ENCODE results near the gene SDCCAG8. TPM values are rescaled to one million over a fixed set of nuclear protein-coding genes. Genes with fewer than 3 reads are reported as not detected.

SDCCAG8 gene
- total RNA-seq, 1 donor from 2014 or later: 25.4 TPM

- intact Hi-C loops (cut with micrococcal nuclease): no loop called here
- no peaks in the 10 kb centered on the region for H3K9me3 Mint-ChIP-seq
- peaks cover 16% of the 10 kb centered on the region for H3K36me3 Mint-ChIP-seq (ENCODE audit: low read depth)
- no peak for DNase-seq (ENCODE audit: low spot score)
- H3K27ac Mint-ChIP-seq: no peak overlapping the region
- no peak overlapping the region for H3K4me3 Mint-ChIP-seq (ENCODE audit: low read depth)
- no peaks in the 10 kb centered on the region for H3K27me3 Mint-ChIP-seq (ENCODE audit: low read depth)
- peaks cover 7% of the 10 kb centered on the region for H3K4me1 Mint-ChIP-seq (ENCODE audit: low read depth)
These were observed 172.9 kb downstream of the SDCCAG8 start for GRCh38 chr1:243428617-243429342.

GRCh38 chr1:243431591-243431990 lies 175.8 kb downstream of the SDCCAG8 start:
- peaks cover 9% of the 10 kb centered on the region for H3K4me1 Mint-ChIP-seq (ENCODE audit: low read depth)
- H3K36me3 Mint-ChIP-seq (ENCODE audit: low read depth): peaks cover 12% of the 10 kb centered on the region
- intact Hi-C loops (cut with micrococcal nuclease): no loop called here
- no peaks in the 10 kb centered on the region for H3K27me3 Mint-ChIP-seq (ENCODE audit: low read depth)
- no peak for DNase-seq (ENCODE audit: low spot score)
- H3K27ac Mint-ChIP-seq: no peak overlapping the region
- no peak overlapping the region for H3K4me3 Mint-ChIP-seq (ENCODE audit: low read depth)
- no peaks in the 10 kb centered on the region for H3K9me3 Mint-ChIP-seq

- intact Hi-C loops (cut with micrococcal nuclease): no loop called here
- H3K4me3 Mint-ChIP-seq (ENCODE audit: low read depth): no peak overlapping the region
- no peak overlapping the region for H3K27ac Mint-ChIP-seq
- peaks cover 11% of the 10 kb centered on the region for H3K36me3 Mint-ChIP-seq (ENCODE audit: low read depth)
- H3K4me1 Mint-ChIP-seq (ENCODE audit: low read depth): peaks cover 9% of the 10 kb centered on the region
- H3K9me3 Mint-ChIP-seq: no peaks in the 10 kb centered on the region
- DNase-seq (ENCODE audit: low spot score): no peak
- H3K27me3 Mint-ChIP-seq (ENCODE audit: low read depth): no peaks in the 10 kb centered on the region
These were observed 176.3 kb downstream of the SDCCAG8 start for GRCh38 chr1:243432136-243432535.

GRCh38 chr1:243433737-243434370 lies 178.0 kb downstream of the SDCCAG8 start:
- intact Hi-C loops (cut with micrococcal nuclease): no loop called here
- Mint-ChIP-seq H3K36me3 (ENCODE audit: low read depth) (peaks cover 8% of the 10 kb centered on the region), H3K27ac (no peak overlapping the region), H3K4me3 (ENCODE audit: low read depth) (no peak overlapping the region), H3K4me1 (ENCODE audit: low read depth) (peaks cover 9% of the 10 kb centered on the region), H3K9me3 (no peaks in the 10 kb centered on the region), H3K27me3 (ENCODE audit: low read depth) (no peaks in the 10 kb centered on the region)
- DNase-seq (ENCODE audit: low spot score): no peak

- no peak for DNase-seq (ENCODE audit: low spot score)
- Mint-ChIP-seq H3K4me1 (ENCODE audit: low read depth) (peaks cover 9% of the 10 kb centered on the region), H3K36me3 (ENCODE audit: low read depth) (peaks cover 7% of the 10 kb centered on the region), H3K27ac (no peak overlapping the region), H3K9me3 (no peaks in the 10 kb centered on the region), H3K4me3 (ENCODE audit: low read depth) (no peak overlapping the region), H3K27me3 (ENCODE audit: low read depth) (no peaks in the 10 kb centered on the region)
- intact Hi-C loops (cut with micrococcal nuclease): no loop called here
These were observed 178.8 kb downstream of the SDCCAG8 start for GRCh38 chr1:243434594-243434993.

GRCh38 chr1:243435836-243436235 lies 180.0 kb downstream of the SDCCAG8 start:
- intact Hi-C loops (cut with micrococcal nuclease): no loop called here
- no peak for DNase-seq (ENCODE audit: low spot score)
- peaks cover 11% of the 10 kb centered on the region for H3K4me1 Mint-ChIP-seq (ENCODE audit: low read depth)
- no peaks in the 10 kb centered on the region for H3K27me3 Mint-ChIP-seq (ENCODE audit: low read depth)
- H3K27ac Mint-ChIP-seq: no peak overlapping the region
- no peak overlapping the region for H3K4me3 Mint-ChIP-seq (ENCODE audit: low read depth)
- peaks cover 3% of the 10 kb centered on the region for H3K36me3 Mint-ChIP-seq (ENCODE audit: low read depth)
- H3K9me3 Mint-ChIP-seq: no peaks in the 10 kb centered on the region

- DNase-seq (ENCODE audit: low spot score): no peak
- no peaks in the 10 kb centered on the region for H3K9me3 Mint-ChIP-seq
- no peak overlapping the region for H3K4me3 Mint-ChIP-seq (ENCODE audit: low read depth)
- peaks cover 10% of the 10 kb centered on the region for H3K4me1 Mint-ChIP-seq (ENCODE audit: low read depth)
- H3K27me3 Mint-ChIP-seq (ENCODE audit: low read depth): no peaks in the 10 kb centered on the region
- no peak overlapping the region for H3K27ac Mint-ChIP-seq
- peaks cover 3% of the 10 kb centered on the region for H3K36me3 Mint-ChIP-seq (ENCODE audit: low read depth)
- intact Hi-C loops (cut with micrococcal nuclease): no loop called here
These were observed 182.3 kb downstream of the SDCCAG8 start for GRCh38 chr1:243438146-243438545.

- Mint-ChIP-seq H3K36me3 (ENCODE audit: low read depth) (peaks cover 3% of the 10 kb centered on the region), H3K27me3 (ENCODE audit: low read depth) (no peaks in the 10 kb centered on the region)
These were observed 183.0 kb downstream of the SDCCAG8 start for GRCh38 chr1:243438815-243439214.

GRCh38 chr1:243440406-243440805 lies 184.6 kb downstream of the SDCCAG8 start:
- H3K9me3 Mint-ChIP-seq: no peaks in the 10 kb centered on the region
- no peak for DNase-seq (ENCODE audit: low spot score)
- H3K36me3 Mint-ChIP-seq (ENCODE audit: low read depth): peaks cover 3% of the 10 kb centered on the region
- intact Hi-C loops (cut with micrococcal nuclease): no loop called here
- H3K4me1 Mint-ChIP-seq (ENCODE audit: low read depth): peaks cover 4% of the 10 kb centered on the region
- no peak overlapping the region for H3K4me3 Mint-ChIP-seq (ENCODE audit: low read depth)
- H3K27ac Mint-ChIP-seq: no peak overlapping the region
- H3K27me3 Mint-ChIP-seq (ENCODE audit: low read depth): no peaks in the 10 kb centered on the region

More at GRCh38 chr1:243438815-243439214, 183.0 kb downstream of the SDCCAG8 start:
- Mint-ChIP-seq H3K4me1 (ENCODE audit: low read depth) (peaks cover 6% of the 10 kb centered on the region), H3K4me3 (ENCODE audit: low read depth) (no peak overlapping the region), H3K9me3 (no peaks in the 10 kb centered on the region), H3K27ac (no peak overlapping the region)
- intact Hi-C loops (cut with micrococcal nuclease): no loop called here
- no peak for DNase-seq (ENCODE audit: low spot score)

- H3K4me1 Mint-ChIP-seq (ENCODE audit: low read depth): peaks cover 4% of the 10 kb centered on the region
- intact Hi-C loops (cut with micrococcal nuclease): no loop called here
These were observed 185.8 kb downstream of the SDCCAG8 start for GRCh38 chr1:243441601-243442000.

GRCh38 chr1:243443557-243443956 lies 187.7 kb downstream of the SDCCAG8 start:
- H3K27me3 Mint-ChIP-seq (ENCODE audit: low read depth): no peaks in the 10 kb centered on the region
- peaks cover 13% of the 10 kb centered on the region for H3K4me1 Mint-ChIP-seq (ENCODE audit: low read depth)
- DNase-seq (ENCODE audit: low spot score): no peak
- no peak overlapping the region for H3K27ac Mint-ChIP-seq
- no peaks in the 10 kb centered on the region for H3K36me3 Mint-ChIP-seq (ENCODE audit: low read depth)
- intact Hi-C loops (cut with micrococcal nuclease): no loop called here
- H3K9me3 Mint-ChIP-seq: no peaks in the 10 kb centered on the region
- H3K4me3 Mint-ChIP-seq (ENCODE audit: low read depth): no peak overlapping the region

More at GRCh38 chr1:243441601-243442000, 185.8 kb downstream of the SDCCAG8 start:
- Mint-ChIP-seq H3K27me3 (ENCODE audit: low read depth) (no peaks in the 10 kb centered on the region), H3K36me3 (ENCODE audit: low read depth) (peaks cover 3% of the 10 kb centered on the region), H3K4me3 (ENCODE audit: low read depth) (no peak overlapping the region), H3K9me3 (no peaks in the 10 kb centered on the region), H3K27ac (no peak overlapping the region)
- no peak for DNase-seq (ENCODE audit: low spot score)

- Mint-ChIP-seq H3K4me3 (ENCODE audit: low read depth) (no peak overlapping the region), H3K4me1 (ENCODE audit: low read depth) (peaks cover 9% of the 10 kb centered on the region), H3K27me3 (ENCODE audit: low read depth) (no peaks in the 10 kb centered on the region), H3K9me3 (no peaks in the 10 kb centered on the region), H3K27ac (no peak overlapping the region), H3K36me3 (ENCODE audit: low read depth) (no peaks in the 10 kb centered on the region)
- intact Hi-C loops (cut with micrococcal nuclease): no loop called here
- DNase-seq (ENCODE audit: low spot score): no peak
These were observed 191.5 kb downstream of the SDCCAG8 start for GRCh38 chr1:243447347-243447746.

- DNase-seq (ENCODE audit: low spot score): no peak
- Mint-ChIP-seq H3K4me3 (ENCODE audit: low read depth) (no peak overlapping the region), H3K27me3 (ENCODE audit: low read depth) (no peaks in the 10 kb centered on the region), H3K27ac (no peak overlapping the region), H3K9me3 (no peaks in the 10 kb centered on the region), H3K4me1 (ENCODE audit: low read depth) (peaks cover 9% of the 10 kb centered on the region), H3K36me3 (ENCODE audit: low read depth) (no peaks in the 10 kb centered on the region)
- intact Hi-C loops (cut with micrococcal nuclease): no loop called here
These were observed 192.0 kb downstream of the SDCCAG8 start for GRCh38 chr1:243447844-243448243.

Measured in activated T-helper 2 cell treated with anti-CD3 and anti-CD28 coated beads, Interferon-gamma antibody, Interleukin-2, Interleukin-4, amounts not matched to agents 10 μg/mL and 5 μg/mL and 100 μg/mL, durations not matched to agents 14 hours and 24 hours and 36 hours (primary cell).